SU-DHL-6 (cell line): ENCODE results near the gene MAP3K4.

Experiments
- H2AFZ ChIP-seq: fragments of 200-600 bp; sonication (generic); 2 replicates; pipeline ENCODE4 v1.6.1; 2014; ENCODE audit warnings: low read depth, mild to moderate bottlenecking, moderate library complexity, mixed read lengths, antibody characterized with exemption, low read length; ENCODE audit not compliant: severe bottlenecking
- H3F3A ChIP-seq: fragments of 200-600 bp; shearing (Covaris generic); 2 replicates; pipeline ENCODE4 v1.6.0; 2016; ENCODE audit warnings: antibody characterized with exemption, mild to moderate bottlenecking; ENCODE audit not compliant: insufficient read depth
- H3K27ac ChIP-seq: fragments of 200-600 bp; sonication (generic); 2 replicates; pipeline ENCODE4 v1.5.1; 2016; ENCODE audit warnings: low read depth, mild to moderate bottlenecking, low read length, moderate library complexity, mixed read lengths
- H3K27me3 ChIP-seq: fragments of 200-600 bp; sonication (generic), shearing (Covaris generic); 2 replicates; pipeline ENCODE4 v1.6.0; 2014; ENCODE audit warnings: mild to moderate bottlenecking, low read length
- H3K36me3 ChIP-seq: fragments of 200-600 bp; sonication (generic); 2 replicates; pipeline ENCODE4 v1.6.1; 2014; ENCODE audit warnings: mild to moderate bottlenecking, low read length, mixed read lengths
- H3K4me2 ChIP-seq: fragments of 300-600, 200-600 bp; shearing (Covaris generic), sonication (generic); 2 replicates; pipeline ENCODE4 v1.6.0; 2014; ENCODE audit warnings: low read length, low read depth, mild to moderate bottlenecking; ENCODE audit not compliant: poor library complexity, severe bottlenecking
- H3K4me3 ChIP-seq: fragments of 200-600 bp; sonication (generic); 2 replicates; pipeline ENCODE4 v1.5.1; 2014; ENCODE audit warnings: antibody characterized with exemption, low read length, mild to moderate bottlenecking, mixed read lengths; ENCODE audit not compliant: insufficient read depth, poor library complexity, severe bottlenecking
- H3K79me2 ChIP-seq: fragments of 200-600 bp; sonication (generic); 2 replicates; pipeline ENCODE4 v1.6.1; 2014; ENCODE audit warnings: mild to moderate bottlenecking, low read length, moderate library complexity; ENCODE audit not compliant: insufficient read depth
- H3K9ac ChIP-seq: fragments of 200-600 bp; sonication (generic); 2 replicates; pipeline ENCODE4 v1.7.0; 2014; ENCODE audit warnings: mild to moderate bottlenecking, low read length
- H3K9me2 ChIP-seq: fragments of 200-600 bp; sonication (generic); replicated peaks from 2 replicates; pipeline ENCODE4 v1.6.1; 2014; ENCODE audit warnings: low read length; ENCODE audit not compliant: insufficient read depth
- H3K9me3 ChIP-seq: fragments of 200-600 bp; sonication (generic); 2 replicates; pipeline ENCODE4 v1.6.1; 2014; ENCODE audit warnings: low read length, mixed read lengths; ENCODE audit not compliant: insufficient read depth
- H4K20me1 ChIP-seq: fragments of 200-600 bp; sonication (generic); 2 replicates; pipeline ENCODE4 v1.6.1; 2014; ENCODE audit warnings: low read depth, mild to moderate bottlenecking, antibody characterized with exemption, low read length, moderate library complexity, mixed read lengths
- CTCF ChIP-seq: fragments of 200-600 bp; sonication (generic); IDR thresholded peaks from one replicate; pipeline ENCODE4 v1.5.1; 2017; ENCODE audit warnings: antibody characterized with exemption, mild to moderate bottlenecking, low read length, moderate library complexity; ENCODE audit not compliant: insufficient read depth, poor library complexity, severe bottlenecking
- EZH2phosphoT487 ChIP-seq: fragments of 200-600 bp; sonication (generic), shearing (Covaris generic); conservative IDR thresholded peaks from 2 replicates; pipeline ENCODE4 v1.6.1; 2018; ENCODE audit warnings: mild to moderate bottlenecking, antibody characterized with exemption, low read length, moderate library complexity, mixed read lengths

Gene MAP3K4

GRCh38 chr6:161073930-161074329 is 82.4 kb downstream of the MAP3K4 start:
- H3K4me3 ChIP-seq, result no peak overlapping the region
- H4K20me1 ChIP-seq, result no peaks in the 10 kb centered on the region; the same call in 1 of the 2 replicates
- no peak overlapping the region for H3K27ac ChIP-seq
- H3K27me3 ChIP-seq, result no peaks in the 10 kb centered on the region
- no peaks in the 10 kb centered on the region for H3K9me2 ChIP-seq
- H2AFZ ChIP-seq, result no peak overlapping the region
- no peaks in the 10 kb centered on the region; the same call in 1 of the 2 replicates for H3K36me3 ChIP-seq
- H3K9me3 ChIP-seq, result no peaks in the 10 kb centered on the region
- TF ChIP-seq CTCF, result no peak
- no peak for TF ChIP-seq EZH2phosphoT487
- no peak overlapping the region for H3K4me2 ChIP-seq
- H3F3A ChIP-seq, result no peaks in the 10 kb centered on the region
- no peaks in the 10 kb centered on the region for H3K79me2 ChIP-seq
- no peak overlapping the region for H3K9ac ChIP-seq

- Histone ChIP-seq H3F3A (no peaks in the 10 kb centered on the region), H3K9ac (no peak overlapping the region), H3K27me3 (no peaks in the 10 kb centered on the region), H3K79me2 (no peaks in the 10 kb centered on the region), H3K36me3 (no peaks in the 10 kb centered on the region; the same call in 1 of the 2 replicates), H3K9me3 (no peaks in the 10 kb centered on the region), H3K9me2 (no peaks in the 10 kb centered on the region), H2AFZ (no peak overlapping the region), H4K20me1 (no peaks in the 10 kb centered on the region; the same call in 1 of the 2 replicates), H3K4me3 (no peak overlapping the region), H3K27ac (no peak overlapping the region), H3K4me2 (no peak overlapping the region)
- TF ChIP-seq EZH2phosphoT487, result no peak
- no peak for TF ChIP-seq CTCF
Measured at GRCh38 chr6:161074496-161075121, 83.0 kb downstream of the MAP3K4 start.

- Histone ChIP-seq H3K36me3 (no peaks in the 10 kb centered on the region), H3K79me2 (no peaks in the 10 kb centered on the region), H3K9me3 (no peaks in the 10 kb centered on the region), H2AFZ (no peak overlapping the region), H3K27me3 (no peaks in the 10 kb centered on the region), H3K27ac (no peak overlapping the region), H3K4me3 (no peak overlapping the region), H3K9ac (no peak overlapping the region), H3K4me2 (no peak overlapping the region), H4K20me1 (no peaks in the 10 kb centered on the region; the same call in 1 of the 2 replicates), H3F3A (no peaks in the 10 kb centered on the region), H3K9me2 (no peaks in the 10 kb centered on the region)
- no peak for TF ChIP-seq EZH2phosphoT487
- TF ChIP-seq CTCF, result no peak
Measured at GRCh38 chr6:161076181-161076677, 84.7 kb downstream of the MAP3K4 start.
